Vagina (tissue), 2 donors: ENCODE results near the gene ATP11A. TPM values are rescaled to one million over a fixed set of nuclear protein-coding genes. Genes with fewer than 3 reads are reported as not detected.

Source experiments
- DNase-seq, 2 donors: peaks; one replicate each; pipeline ENCODE4 v3.0.0-alpha.2; 2017; ENCODE audit errors: extremely low spot score in 2 of 2
- H3K27ac ChIP-seq: fragments of 200-600 bp; sonication (generic); one replicate; pipeline ENCODE4 v1.5.1; 2019
- H3K27me3 ChIP-seq: fragments of 200-600 bp; sonication (generic); one replicate; pipeline ENCODE4 v1.5.1; 2019
- H3K36me3 ChIP-seq, 2 donors: fragments of 200-600 bp; sonication (generic); one replicate each; pipeline ENCODE4 v1.5.1; 2017 to 2019
- H3K4me1 ChIP-seq: fragments of 200-600 bp; sonication (generic); one replicate; pipeline ENCODE4 v1.5.1; 2019
- H3K4me3 ChIP-seq, 2 donors: fragments of 200-600 bp; sonication (generic); 1 replicate in 1 of 2; 2 replicates in 1 of 2; pipeline ENCODE4 v1.5.1; 2016 to 2019
- H3K9me3 ChIP-seq: fragments of 200-600 bp; sonication (generic); one replicate; pipeline ENCODE4 v1.5.1; 2019
- CTCF ChIP-seq, 3 experiments: fragments of 450-650 bp in 2 of 3; fragments of 200-600 bp in 1 of 3; sonication (generic) in 1 of 3; IDR thresholded peaks; one replicate each; pipeline ENCODE4 v1.5.1; 2017 to 2019; ENCODE audit warnings: antibody characterized with exemption in 3 of 3, mild to moderate bottlenecking in 2 of 3, moderate library complexity in 2 of 3
- POLR2A ChIP-seq, 2 donors: fragments of 450-650 bp; IDR thresholded peaks; one replicate each; pipeline ENCODE4 v1.6.1; 2017; ENCODE audit warnings: antibody characterized with exemption in 2 of 2, mild to moderate bottlenecking in 2 of 2, moderate library complexity in 2 of 2
- POLR2AphosphoS5 ChIP-seq, 2 donors: sonication (generic); formaldehyde crosslinking; IDR thresholded peaks; one replicate each; pipeline ENCODE4 v1.9.0; 2017; ENCODE audit warnings: antibody characterized with exemption in 2 of 2, mild to moderate bottlenecking in 2 of 2, low read depth in 1 of 2; ENCODE audit not compliant: insufficient read depth in 1 of 2
- intact Hi-C: fragments of 100-400 bp; cut with DNase I; formaldehyde crosslinking; loops from one replicate; pipeline ENCODE4 v1.15.1; 2023
- total RNA-seq: library from RNA; depleted of rRNA; stranded (reverse); fragments of >200 nt; gene quantifications from one replicate; pipeline ENCODE4 v1.2.3, GENCODE V29; 2016

The ATP11A gene
- total RNA-seq, 1 donor from 2014 or later, result 33.4 TPM

- H3K4me3 ChIP-seq, result no peak overlapping the region
- DNase-seq, result no peak
- peaks cover 0 to 38% of the 10 kb centered on the region in 2 donors for H3K36me3 ChIP-seq
- no peaks in the 10 kb centered on the region for H3K27me3 ChIP-seq
- no peak overlapping the region for H3K27ac ChIP-seq
- intact Hi-C loops, result no loop called here
- H3K9me3 ChIP-seq, result no peaks in the 10 kb centered on the region
- TF ChIP-seq CTCF (IDR thresholded peaks at IDR 0.05), result no peak
- TF ChIP-seq POLR2AphosphoS5 (IDR thresholded peaks at IDR 0.05; ENCODE audit: insufficient read depth in 1 of 2, low read depth in 1 of 2), result no peak
- TF ChIP-seq POLR2A (IDR thresholded peaks at IDR 0.05), result no peak
- H3K4me1 ChIP-seq, result no peaks in the 10 kb centered on the region
Observed at GRCh38 chr13:112880221-112880641, 190.4 kb downstream of the ATP11A start.

- TF ChIP-seq CTCF (IDR thresholded peaks at IDR 0.05), result no peak
- TF ChIP-seq POLR2AphosphoS5 (IDR thresholded peaks at IDR 0.05; ENCODE audit: insufficient read depth in 1 of 2, low read depth in 1 of 2), result no peak
- TF ChIP-seq POLR2A (IDR thresholded peaks at IDR 0.05), result no peak
- Histone ChIP-seq H3K36me3 (peaks cover 0 to 36% of the 10 kb centered on the region in 2 donors), H3K4me3 (no peak overlapping the region), H3K9me3 (no peaks in the 10 kb centered on the region), H3K27me3 (no peaks in the 10 kb centered on the region), H3K27ac (no peak overlapping the region), H3K4me1 (peaks cover 7% of the 10 kb centered on the region)
- DNase-seq, result no peak
- intact Hi-C loops, result no loop called here
Observed at GRCh38 chr13:112880976-112881540, 191.2 kb downstream of the ATP11A start.

- Histone ChIP-seq H3K27me3 (no peaks in the 10 kb centered on the region), H3K4me1 (peaks cover 10% of the 10 kb centered on the region), H3K27ac (no peak overlapping the region), H3K36me3 (peaks cover 0 to 33% of the 10 kb centered on the region in 2 donors), H3K9me3 (no peaks in the 10 kb centered on the region), H3K4me3 (no peak overlapping the region)
- no peak for TF ChIP-seq POLR2AphosphoS5 (IDR thresholded peaks at IDR 0.05; ENCODE audit: insufficient read depth in 1 of 2, low read depth in 1 of 2)
- TF ChIP-seq POLR2A (IDR thresholded peaks at IDR 0.05), result no peak
- TF ChIP-seq CTCF (IDR thresholded peaks at IDR 0.05), result no peak
- intact Hi-C loops, result no loop called here
- no peak for DNase-seq
Observed at GRCh38 chr13:112881656-112882554, 192.1 kb downstream of the ATP11A start.

- intact Hi-C loops, result no loop called here
- H3K27me3 ChIP-seq, result no peaks in the 10 kb centered on the region
- TF ChIP-seq CTCF (IDR thresholded peaks at IDR 0.05) (no peak), POLR2A (IDR thresholded peaks at IDR 0.05) (no peak), POLR2AphosphoS5 (IDR thresholded peaks at IDR 0.05; ENCODE audit: insufficient read depth in 1 of 2, low read depth in 1 of 2) (no peak)
- peaks cover 0 to 33% of the 10 kb centered on the region in 2 donors for H3K36me3 ChIP-seq
- H3K9me3 ChIP-seq, result no peaks in the 10 kb centered on the region
- H3K27ac ChIP-seq, result no peak overlapping the region
- H3K4me3 ChIP-seq, result no peak overlapping the region
- no peak for DNase-seq
- H3K4me1 ChIP-seq, result peaks cover 10% of the 10 kb centered on the region
Observed at GRCh38 chr13:112882555-112883024, 192.8 kb downstream of the ATP11A start.
